ENCODE results near the gene ANKRD37. TPM values are rescaled to one million over a fixed set of nuclear protein-coding genes. Genes with fewer than 3 reads are reported as not detected.

Gene ANKRD37
- polyA plus RNA-seq, 1 experiment, result 13.2 TPM

- H3K36me3 ChIP-seq (ENCODE audit: control insufficient read depth, insufficient read depth, low read length), result peaks cover 3% of the 10 kb centered on the region; the same call in 1 of the 2 replicates
- DNase-seq (ENCODE audit: low read depth), result no peak
- H3K27me3 ChIP-seq (ENCODE audit: control insufficient read depth, insufficient read depth, low read length), result no peaks in the 10 kb centered on the region
- no peak overlapping the region for H3K4me3 ChIP-seq (ENCODE audit: low read depth, low read length)
- no peak for TF ChIP-seq CTCF (IDR thresholded peaks at IDR 0.05; ENCODE audit: insufficient read depth, low read depth, low read length)
- ChIA-PET POLR2A (no interaction called here), CTCF (interaction anchor here (0.9 to 1.1 kb wide), 2 partner anchors 14 to 609 kb away, joined by 3 to 4 read pairs; a partner anchor contains a TSS)
Observed at GRCh38 chr4:185412412-185412811, 15.8 kb downstream of the ANKRD37 start.

- TF ChIP-seq CTCF (IDR thresholded peaks at IDR 0.05; ENCODE audit: insufficient read depth, low read depth, low read length), result no peak
- Histone ChIP-seq H3K4me3 (ENCODE audit: low read depth, low read length) (no peak overlapping the region), H3K27me3 (ENCODE audit: control insufficient read depth, insufficient read depth, low read length) (no peaks in the 10 kb centered on the region), H3K36me3 (ENCODE audit: control insufficient read depth, insufficient read depth, low read length) (peaks cover 4% of the 10 kb centered on the region)
- ChIA-PET POLR2A (no interaction called here), CTCF (no interaction called here)
- no peak for DNase-seq (ENCODE audit: low read depth)
Observed at GRCh38 chr4:185416955-185417354, 20.3 kb downstream of the ANKRD37 start.

- Histone ChIP-seq H3K4me3 (ENCODE audit: low read depth, low read length) (no peak overlapping the region), H3K27me3 (ENCODE audit: control insufficient read depth, insufficient read depth, low read length) (no peaks in the 10 kb centered on the region), H3K36me3 (ENCODE audit: control insufficient read depth, insufficient read depth, low read length) (peaks cover 2% of the 10 kb centered on the region; the same call in 1 of the 2 replicates)
- POLR2A ChIA-PET, result no interaction called here
- no peak for TF ChIP-seq CTCF (IDR thresholded peaks at IDR 0.05; ENCODE audit: insufficient read depth, low read depth, low read length)
- DNase-seq (ENCODE audit: low read depth), result peak; percentile 10
- CTCF ChIA-PET, result no interaction called here
Observed at GRCh38 chr4:185421366-185422124, 24.9 kb downstream of the ANKRD37 start.

GRCh38 chr4:185424905-185425646 is 28.4 kb downstream of the ANKRD37 start:
- no peaks in the 10 kb centered on the region for H3K36me3 ChIP-seq (ENCODE audit: control insufficient read depth, insufficient read depth, low read length)
- POLR2A ChIA-PET, result interaction anchor here (0.5 to 0.6 kb wide), 2 partner anchors 22 to 700 kb away, joined by 4 to 28 read pairs; no protein-coding TSS in a partner anchor
- peak overlapping the region; percentile 93 for H3K4me3 ChIP-seq (ENCODE audit: low read depth, low read length)
- DNase-seq (ENCODE audit: low read depth), result peak; percentile 11
- CTCF ChIA-PET, result interaction anchor here (0.6 to 2.0 kb wide), 6 partner anchors 14 to 634 kb away, joined by 3 to 8 read pairs (median 4); partner anchors contain the start of gene ANKRD37
- TF ChIP-seq CTCF (IDR thresholded peaks at IDR 0.05; ENCODE audit: insufficient read depth, low read depth, low read length), result no peak
- no peaks in the 10 kb centered on the region for H3K27me3 ChIP-seq (ENCODE audit: control insufficient read depth, insufficient read depth, low read length)
